MM.1S (cell line): ENCODE results near the gene MROH7.

ENCODE experiments used
- DNase-seq: peaks from one replicate; pipeline ENCODE4 v3.0.0-alpha.2; 2015
- H2AFZ ChIP-seq: fragments of 300-600 bp; sonication (generic); 2 replicates; pipeline ENCODE4 v1.6.0; 2016; ENCODE audit warnings: antibody characterized with exemption, low read length
- H3F3A ChIP-seq: fragments of 300-600 bp; sonication (generic); 2 replicates; pipeline ENCODE4 v1.6.1; 2016; ENCODE audit warnings: mild to moderate bottlenecking, antibody characterized with exemption, low read length, moderate library complexity, mixed read lengths; ENCODE audit not compliant: insufficient read depth
- H3K27ac ChIP-seq: fragments of 300-600 bp; sonication (generic); 2 replicates; pipeline ENCODE4 v1.5.1; 2016; ENCODE audit warnings: mild to moderate bottlenecking, low read length
- H3K27me3 ChIP-seq: fragments of 300-600 bp; sonication (generic); replicated peaks from 2 replicates; pipeline ENCODE4 v1.6.0; 2016; ENCODE audit warnings: low read length; ENCODE audit not compliant: insufficient read depth
- H3K36me3 ChIP-seq: fragments of 300-600 bp; sonication (generic); replicated peaks from 2 replicates; pipeline ENCODE4 v1.6.1; 2016; ENCODE audit warnings: mild to moderate bottlenecking, low read length, mixed read lengths; ENCODE audit not compliant: insufficient read depth
- H3K4me1 ChIP-seq: fragments of 300-600 bp; sonication (generic); 2 replicates; pipeline ENCODE4 v1.6.1; 2016; ENCODE audit warnings: low read length, mixed read lengths
- H3K4me2 ChIP-seq: fragments of 300-600 bp; sonication (generic); 2 replicates; pipeline ENCODE4 v1.6.0; 2016; ENCODE audit warnings: low read depth, low read length
- H3K4me3 ChIP-seq: fragments of 300-600 bp; sonication (generic); 2 replicates; pipeline ENCODE4 v1.5.1; 2016; ENCODE audit warnings: low read length, mixed read lengths
- H3K79me2 ChIP-seq: fragments of 300-600 bp; sonication (generic); 2 replicates; pipeline ENCODE4 v1.6.1; 2016; ENCODE audit warnings: mixed run types, low read length, mixed read lengths
- H3K9ac ChIP-seq: fragments of 300-600 bp; sonication (generic); 2 replicates; pipeline ENCODE4 v1.6.1; 2016; ENCODE audit warnings: low read length, mixed read lengths
- H3K9me2 ChIP-seq: fragments of 300-600 bp; sonication (generic); replicated peaks from 2 replicates; pipeline ENCODE4 v1.6.1; 2016; ENCODE audit warnings: mild to moderate bottlenecking, low read length, mixed read lengths; ENCODE audit not compliant: insufficient read depth
- H3K9me3 ChIP-seq: fragments of 300-600 bp; sonication (generic); replicated peaks from 2 replicates; pipeline ENCODE4 v1.6.1; 2016; ENCODE audit warnings: mild to moderate bottlenecking, low read length, mixed read lengths; ENCODE audit not compliant: insufficient read depth
- H4K20me1 ChIP-seq: fragments of 300-600 bp; sonication (generic); 2 replicates; pipeline ENCODE4 v1.6.1; 2016; ENCODE audit warnings: mild to moderate bottlenecking, low read length, moderate library complexity, mixed read lengths; ENCODE audit not compliant: insufficient read depth
- EZH2 ChIP-seq: fragments of 300-600 bp; sonication (generic); optimal IDR thresholded peaks from 2 replicates; pipeline ENCODE3; 2017; ENCODE audit warnings: low read depth, mild to moderate bottlenecking, antibody characterized with exemption, low read length, mixed read lengths
- EZH2phosphoT487 ChIP-seq: fragments of 300-600 bp; sonication (generic); IDR thresholded peaks from 2 replicates; pipeline ENCODE4 v1.6.1; 2018; ENCODE audit warnings: antibody characterized with exemption, low read length
- TF ChIP-seq, protein P1 (sequence below): fragments of 300-600 bp; sonication (generic); IDR thresholded peaks from 2 replicates; pipeline ENCODE4 v1.5.1; 2016; ENCODE audit warnings: antibody characterized with exemption, low read length, mixed read lengths

MROH7 gene

DNA sequence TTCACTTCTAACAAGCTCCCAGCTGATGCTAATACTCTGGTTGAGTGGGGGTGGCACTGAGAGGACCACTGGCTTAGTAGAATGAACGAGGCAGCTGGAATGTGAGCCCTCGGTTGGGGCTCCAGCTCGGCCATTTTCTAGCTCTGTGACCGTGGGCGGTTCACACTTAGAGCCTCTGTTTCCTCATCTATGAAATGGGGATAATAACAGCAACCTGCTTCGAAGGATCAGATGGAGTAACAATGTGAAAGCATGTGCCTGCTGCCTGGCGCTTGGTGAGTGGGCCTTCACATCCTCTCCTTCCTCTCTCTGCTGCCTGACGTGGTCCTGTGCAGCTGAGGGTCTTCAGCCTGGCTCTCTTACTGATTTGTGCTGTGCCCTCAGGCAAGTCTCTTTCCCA is 53.2 kb downstream of the MROH7 start:
- Histone ChIP-seq H3K9me3 (no peaks in the 10 kb centered on the region), H3K9me2 (no peaks in the 10 kb centered on the region), H3K27me3 (no peaks in the 10 kb centered on the region), H3K79me2 (no peaks in the 10 kb centered on the region), H4K20me1 (no peaks in the 10 kb centered on the region), H3K9ac (no peak overlapping the region), H3K27ac (no peak overlapping the region), H3K4me3 (no peak overlapping the region), H3K4me1 (no peaks in the 10 kb centered on the region), H2AFZ (no peak overlapping the region), H3K4me2 (no peak overlapping the region), H3K36me3 (no peaks in the 10 kb centered on the region), H3F3A (no peaks in the 10 kb centered on the region)
- no peak for DNase-seq
- TF ChIP-seq, protein P1, sequence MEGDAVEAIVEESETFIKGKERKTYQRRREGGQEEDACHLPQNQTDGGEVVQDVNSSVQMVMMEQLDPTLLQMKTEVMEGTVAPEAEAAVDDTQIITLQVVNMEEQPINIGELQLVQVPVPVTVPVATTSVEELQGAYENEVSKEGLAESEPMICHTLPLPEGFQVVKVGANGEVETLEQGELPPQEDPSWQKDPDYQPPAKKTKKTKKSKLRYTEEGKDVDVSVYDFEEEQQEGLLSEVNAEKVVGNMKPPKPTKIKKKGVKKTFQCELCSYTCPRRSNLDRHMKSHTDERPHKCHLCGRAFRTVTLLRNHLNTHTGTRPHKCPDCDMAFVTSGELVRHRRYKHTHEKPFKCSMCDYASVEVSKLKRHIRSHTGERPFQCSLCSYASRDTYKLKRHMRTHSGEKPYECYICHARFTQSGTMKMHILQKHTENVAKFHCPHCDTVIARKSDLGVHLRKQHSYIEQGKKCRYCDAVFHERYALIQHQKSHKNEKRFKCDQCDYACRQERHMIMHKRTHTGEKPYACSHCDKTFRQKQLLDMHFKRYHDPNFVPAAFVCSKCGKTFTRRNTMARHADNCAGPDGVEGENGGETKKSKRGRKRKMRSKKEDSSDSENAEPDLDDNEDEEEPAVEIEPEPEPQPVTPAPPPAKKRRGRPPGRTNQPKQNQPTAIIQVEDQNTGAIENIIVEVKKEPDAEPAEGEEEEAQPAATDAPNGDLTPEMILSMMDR: no peak
- TF ChIP-seq EZH2 (no peak), EZH2phosphoT487 (no peak)

DNA sequence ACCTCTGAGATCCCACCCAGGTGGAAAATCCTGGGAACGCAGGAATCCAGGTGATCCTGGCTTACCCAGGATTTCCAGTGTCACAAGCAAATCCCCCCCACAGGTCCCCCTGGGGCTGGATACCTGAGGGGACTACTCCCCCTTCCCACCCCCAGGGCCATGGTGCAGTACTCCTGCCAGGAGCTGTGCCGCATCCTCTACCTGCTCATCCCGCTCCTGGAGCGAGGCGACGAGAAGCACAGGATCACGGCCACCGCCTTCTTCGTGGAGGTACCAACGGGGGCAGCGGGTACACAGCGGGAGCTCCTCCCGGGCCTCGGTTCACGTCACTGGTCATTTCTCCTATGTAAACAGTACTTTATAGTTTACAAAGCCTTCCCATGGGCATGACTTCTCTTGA is 53.6 kb downstream of the MROH7 start:
- no peaks in the 10 kb centered on the region for H3K9me2 ChIP-seq
- TF ChIP-seq EZH2phosphoT487: no peak
- TF ChIP-seq, protein P1: no peak
- TF ChIP-seq EZH2: no peak
- H3K27ac ChIP-seq: no peak overlapping the region
- H3K9ac ChIP-seq: no peak overlapping the region
- no peak for DNase-seq
- H3F3A ChIP-seq: no peaks in the 10 kb centered on the region
- H4K20me1 ChIP-seq: no peaks in the 10 kb centered on the region
- no peak overlapping the region for H3K4me2 ChIP-seq
- H3K79me2 ChIP-seq: no peaks in the 10 kb centered on the region
- H3K4me1 ChIP-seq: no peaks in the 10 kb centered on the region
- no peak overlapping the region for H2AFZ ChIP-seq
- 0 out of 2 replicates have a peak, but pooled peaks cover 4% of the 10 kb centered on the region for H3K27me3 ChIP-seq
- H3K4me3 ChIP-seq: no peak overlapping the region
- H3K36me3 ChIP-seq: no peaks in the 10 kb centered on the region
- no peaks in the 10 kb centered on the region for H3K9me3 ChIP-seq

DNA sequence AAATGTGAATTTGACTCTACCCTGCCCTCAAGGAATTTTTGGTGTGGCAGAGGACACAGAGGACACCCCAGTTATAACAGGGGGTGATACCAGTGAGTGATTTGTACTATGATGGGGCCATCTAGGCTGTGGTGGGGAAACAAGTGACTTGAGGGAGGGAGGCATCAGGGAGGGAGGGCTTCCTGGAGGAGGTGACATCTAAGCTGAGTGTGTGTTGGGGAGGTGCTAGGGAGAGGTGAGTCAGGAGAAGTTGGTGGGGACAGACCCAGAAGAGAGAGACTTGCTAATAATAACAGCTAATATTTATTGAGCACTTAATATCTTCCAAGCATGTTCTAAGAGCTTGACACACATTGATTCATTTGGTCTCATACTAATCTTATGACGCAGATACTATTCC is 54.2 kb downstream of the MROH7 start:
- H4K20me1 ChIP-seq: no peaks in the 10 kb centered on the region
- no peak for DNase-seq
- no peaks in the 10 kb centered on the region for H3K79me2 ChIP-seq
- no peak overlapping the region for H3K4me3 ChIP-seq
- TF ChIP-seq EZH2phosphoT487 (no peak), EZH2 (no peak)
- TF ChIP-seq, protein P1: no peak
- no peak overlapping the region for H3K4me2 ChIP-seq
- H2AFZ ChIP-seq: no peak overlapping the region
- no peak overlapping the region for H3K9ac ChIP-seq
- H3K9me2 ChIP-seq: no peaks in the 10 kb centered on the region
- no peak overlapping the region for H3K27ac ChIP-seq
- H3K27me3 ChIP-seq: 0 out of 2 replicates have a peak, but pooled peaks cover 5% of the 10 kb centered on the region
- H3K36me3 ChIP-seq: no peaks in the 10 kb centered on the region
- H3F3A ChIP-seq: no peaks in the 10 kb centered on the region
- H3K9me3 ChIP-seq: no peaks in the 10 kb centered on the region
- H3K4me1 ChIP-seq: no peaks in the 10 kb centered on the region
